SKM-1 (cell line): ENCODE measurements around the gene FBN1.

Experiments used
- DNase-seq: peaks from one replicate; lab custom pipeline; 2025; ENCODE audit not compliant: unreplicated experiment; lab: John Stamatoyannopoulos, UW

FBN1 gene

GRCh38 chr15:48380198-48380597 lies 265.3 kb downstream of the FBN1 start:
- no peak for DNase-seq

GRCh38 chr15:48375767-48376166 lies 269.7 kb downstream of the FBN1 start:
- no peak for DNase-seq

GRCh38 chr15:48374472-48374871 lies 271.0 kb downstream of the FBN1 start:
- no peak for DNase-seq

GRCh38 chr15:48373821-48374451 lies 271.6 kb downstream of the FBN1 start:
- DNase-seq = no peak

GRCh38 chr15:48371961-48372360 lies 273.5 kb downstream of the FBN1 start:
- DNase-seq = no peak

GRCh38 chr15:48371550-48371949 lies 274.0 kb downstream of the FBN1 start:
- no peak for DNase-seq

GRCh38 chr15:48370460-48370859 lies 275.0 kb downstream of the FBN1 start:
- no peak for DNase-seq

GRCh38 chr15:48367483-48367882 lies 278.0 kb downstream of the FBN1 start:
- no peak for DNase-seq

- DNase-seq = no peak
These were observed 278.8 kb downstream of the FBN1 start for GRCh38 chr15:48366584-48367312.

- no peak for DNase-seq
These were observed 279.9 kb downstream of the FBN1 start for GRCh38 chr15:48365575-48365974.

GRCh38 chr15:48363474-48363873 lies 282.0 kb downstream of the FBN1 start:
- DNase-seq = no peak

GRCh38 chr15:48361685-48362084 lies 283.8 kb downstream of the FBN1 start:
- DNase-seq = no peak

GRCh38 chr15:48360841-48361240 lies 284.7 kb downstream of the FBN1 start:
- no peak for DNase-seq
